Neural cell (in vitro differentiated cells): ENCODE data around the gene MDM1. TPM values are rescaled to one million over a fixed set of nuclear protein-coding genes. Genes with fewer than 3 reads are reported as not detected.

Experiments
- H2AFZ ChIP-seq: fragments of 200-600, 300-800 bp; sonication (generic), shearing (Covaris generic); 2 replicates; pipeline ENCODE4 v1.6.0; 2014; ENCODE audit warnings: low read depth, mild to moderate bottlenecking, antibody characterized with exemption, low read length, moderate library complexity
- H3F3A ChIP-seq: fragments of 200-600 bp; shearing (Covaris generic); 2 replicates; pipeline ENCODE4 v1.6.1; 2016; ENCODE audit warnings: mild to moderate bottlenecking, moderate library complexity, mixed read lengths, antibody characterized with exemption, low read length; ENCODE audit not compliant: insufficient read depth, poor library complexity, severe bottlenecking
- H3K27ac ChIP-seq: fragments of 200-600, 300-800 bp; sonication (generic), shearing (Covaris generic); 2 replicates; pipeline ENCODE4 v1.5.1; 2014; ENCODE audit warnings: mild to moderate bottlenecking, low read length, moderate library complexity
- H3K27me3 ChIP-seq: fragments of 300-800, 200-600 bp; sonication (generic), shearing (Covaris generic); 2 replicates; pipeline ENCODE4 v1.6.0; 2014; ENCODE audit warnings: mild to moderate bottlenecking, low read depth, low read length, moderate library complexity; ENCODE audit not compliant: insufficient read depth
- H3K36me3 ChIP-seq: fragments of 300-800, 200-600 bp; sonication (generic), shearing (Covaris generic); 2 replicates; pipeline ENCODE4 v1.5.1; 2014; ENCODE audit warnings: mild to moderate bottlenecking, antibody characterized with exemption, low read length, moderate library complexity; ENCODE audit not compliant: insufficient read depth
- H3K4me2 ChIP-seq: fragments of 300-800, 200-600 bp; sonication (generic), shearing (Covaris generic); 2 replicates; pipeline ENCODE4 v1.6.0; 2014; ENCODE audit warnings: mild to moderate bottlenecking, low read length
- H3K4me3 ChIP-seq: fragments of 300-800, 200-600 bp; sonication (generic), shearing (Covaris generic); 2 replicates; pipeline ENCODE4 v1.5.1; 2014; ENCODE audit warnings: mild to moderate bottlenecking, low read length, moderate library complexity
- H3K79me2 ChIP-seq: fragments of 200-600 bp; shearing (Covaris generic); replicated peaks from 2 replicates; pipeline ENCODE4 v1.6.0; 2014; ENCODE audit warnings: mild to moderate bottlenecking, low read length, moderate library complexity; ENCODE audit not compliant: insufficient read depth
- H3K9ac ChIP-seq: fragments of 300-800, 200-600 bp; sonication (generic), shearing (Covaris generic); 2 replicates; pipeline ENCODE4 v1.6.1; 2016; ENCODE audit warnings: mild to moderate bottlenecking, low read length, mixed read lengths
- H3K9me2 ChIP-seq: fragments of 200-600 bp; shearing (Covaris generic); 2 replicates; pipeline ENCODE4 v1.6.1; 2016; ENCODE audit warnings: mild to moderate bottlenecking, low read length, mixed read lengths; ENCODE audit not compliant: insufficient read depth
- H3K9me3 ChIP-seq: fragments of 200-600, 300-800 bp; sonication (generic), shearing (Covaris generic); 2 replicates; pipeline ENCODE4 v1.6.1; 2016; ENCODE audit warnings: mild to moderate bottlenecking, mixed run types, low read length, moderate library complexity, mixed read lengths
- H4K20me1 ChIP-seq: fragments of 200-600 bp; shearing (Covaris generic); 2 replicates; pipeline ENCODE4 v1.6.1; 2016; ENCODE audit warnings: mild to moderate bottlenecking, mixed run types; ENCODE audit not compliant: insufficient read depth
- CTCF ChIP-seq: fragments of 450-650 bp; IDR thresholded peaks from 2 replicates; pipeline ENCODE4 v1.5.1; 2014; ENCODE audit warnings: antibody characterized with exemption, mild to moderate bottlenecking, moderate library complexity; ENCODE audit not compliant: poor library complexity, severe bottlenecking
- EP300 ChIP-seq: fragments of 450-650 bp; conservative IDR thresholded peaks from 2 replicates; pipeline ENCODE4 v1.6.1; 2014; ENCODE audit warnings: antibody characterized with exemption, mild to moderate bottlenecking, moderate library complexity; ENCODE audit not compliant: poor library complexity, severe bottlenecking
- EZH2 ChIP-seq: fragments of 200-600, 300-800 bp; shearing (Covaris generic), sonication (generic); IDR thresholded peaks from 2 replicates; pipeline ENCODE4 v1.6.1; 2014; ENCODE audit warnings: antibody characterized with exemption, low read length, borderline replicate concordance, mild to moderate bottlenecking; ENCODE audit not compliant: insufficient read depth, poor library complexity, severe bottlenecking
- MXI1 ChIP-seq: fragments of 450-650 bp; conservative IDR thresholded peaks from 2 replicates; pipeline ENCODE4 v1.6.1; 2014; ENCODE audit warnings: antibody characterized with exemption, mild to moderate bottlenecking; ENCODE audit not compliant: poor library complexity, severe bottlenecking
- POLR2AphosphoS5 ChIP-seq: IDR thresholded peaks from 2 replicates; pipeline ENCODE4 v1.6.1; 2012
- RAD21 ChIP-seq: fragments of 450-650 bp; conservative IDR thresholded peaks from 2 replicates; pipeline ENCODE4 v1.6.1; 2014; ENCODE audit warnings: antibody characterized with exemption, mild to moderate bottlenecking, moderate library complexity
- REST ChIP-seq: IDR thresholded peaks from 2 replicates; pipeline ENCODE4 v1.6.1; 2012; ENCODE audit warnings: borderline replicate concordance
- SMC3 ChIP-seq: fragments of 450-650 bp; conservative IDR thresholded peaks from 2 replicates; pipeline ENCODE4 v1.6.1; 2014; ENCODE audit warnings: antibody characterized with exemption, mild to moderate bottlenecking, moderate library complexity; ENCODE audit not compliant: poor library complexity
- TAF1 ChIP-seq: IDR thresholded peaks from 2 replicates; pipeline ENCODE4 v1.6.1; 2012; ENCODE audit warnings: low read depth
- polyA plus RNA-seq: library from polyadenylated mRNA; depleted of rRNA; stranded (reverse); fragments of >200 nt; gene quantifications from 2 replicates; pipeline ENCODE4 v1.2.3, GENCODE V29; 2014

Gene MDM1
- polyA plus RNA-seq, 1 donor from 2014 or later = 35.5 TPM

- no peak overlapping the region for H2AFZ ChIP-seq
- no peaks in the 10 kb centered on the region for H3K27me3 ChIP-seq
- H3K36me3 ChIP-seq = no peaks in the 10 kb centered on the region
- H3K79me2 ChIP-seq = no peaks in the 10 kb centered on the region
- H3K27ac ChIP-seq = no peak overlapping the region
- H3K4me3 ChIP-seq = no peak overlapping the region
- no peaks in the 10 kb centered on the region for H3K9me2 ChIP-seq
- H3F3A ChIP-seq = no peaks in the 10 kb centered on the region
- H3K4me2 ChIP-seq = no peak overlapping the region
- TF ChIP-seq EP300 = no peak
- no peak for TF ChIP-seq POLR2AphosphoS5
- H3K9me3 ChIP-seq = no peaks in the 10 kb centered on the region
- H3K9ac ChIP-seq = no peak overlapping the region
- no peaks in the 10 kb centered on the region for H4K20me1 ChIP-seq
These were observed 62.4 kb downstream of the MDM1 start for GRCh38 chr12:68269779-68270178.

- Histone ChIP-seq H3K79me2 (no peaks in the 10 kb centered on the region), H3K36me3 (no peaks in the 10 kb centered on the region), H2AFZ (no peak overlapping the region), H3K9me2 (no peaks in the 10 kb centered on the region), H3K4me2 (no peak overlapping the region), H3K27me3 (no peaks in the 10 kb centered on the region), H4K20me1 (no peaks in the 10 kb centered on the region), H3K9ac (no peak overlapping the region), H3F3A (no peaks in the 10 kb centered on the region), H3K4me3 (no peak overlapping the region), H3K27ac (no peak overlapping the region), H3K9me3 (no peaks in the 10 kb centered on the region)
- TF ChIP-seq MXI1 (no peak), EZH2 (no peak), REST (no peak), TAF1 (no peak), SMC3 (no peak), POLR2AphosphoS5 (no peak), EP300 (no peak)
These were observed 63.2 kb downstream of the MDM1 start for GRCh38 chr12:68268967-68269366.

GRCh38 chr12:68267892-68268396 is 64.2 kb downstream of the MDM1 start:
- no peaks in the 10 kb centered on the region for H3K9me2 ChIP-seq
- H3K9ac ChIP-seq = no peak overlapping the region
- no peak overlapping the region for H2AFZ ChIP-seq
- no peak overlapping the region for H3K4me3 ChIP-seq
- no peaks in the 10 kb centered on the region for H3K9me3 ChIP-seq
- H3K27me3 ChIP-seq = no peaks in the 10 kb centered on the region
- H3K4me2 ChIP-seq = no peak overlapping the region
- TF ChIP-seq REST (no peak), POLR2AphosphoS5 (no peak), CTCF (no peak), RAD21 (no peak), MXI1 (no peak), SMC3 (no peak), TAF1 (no peak), EZH2 (no peak), EP300 (no peak)
- H3F3A ChIP-seq = no peaks in the 10 kb centered on the region
- no peak overlapping the region for H3K27ac ChIP-seq
- no peaks in the 10 kb centered on the region for H3K36me3 ChIP-seq
- no peaks in the 10 kb centered on the region for H4K20me1 ChIP-seq
- no peaks in the 10 kb centered on the region for H3K79me2 ChIP-seq
